H1 (cell line): ENCODE results near the gene BABAM1. TPM values are rescaled to one million over a fixed set of nuclear protein-coding genes. Genes with fewer than 3 reads are reported as not detected.

Experiments
- CTCF ChIA-PET: fragments of 300-600 bp; sonication (Branson Sonifier 250); formaldehyde crosslinking; loops from one replicate; lab custom pipeline; 2021; ENCODE audit not compliant: partially characterized antibody; lab: Charles Lee
- POLR2A ChIA-PET: fragments of 300-600 bp; sonication (Branson Sonifier 250); formaldehyde crosslinking; loops from one replicate; lab custom pipeline; 2021; ENCODE audit warnings: inconsistent platforms; ENCODE audit not compliant: partially characterized antibody; lab: Charles Lee
- DNase-seq, 2 experiments: peaks; one replicate each; pipeline versions ENCODE4 v3.0.0 to v3.0.0-alpha.2; 2010 to 2022; ENCODE audit warnings: low spot score in 2 of 2, low read depth in 1 of 2, mixed read lengths in 1 of 2
- FAIRE-seq: peaks from 2 replicates; lab custom pipeline; 2011; peaks lifted over from hg19 to GRCh38; lab: Jason Lieb, UNC
- H2AFZ ChIP-seq: 2 replicates; pipeline ENCODE4 v1.8.1; 2012; ENCODE audit warnings: low read length, inconsistent platforms
- H2AK5ac ChIP-seq: 2 replicates; pipeline ENCODE4 v1.6.1; 2013; ENCODE audit warnings: low read depth, low read length
- H2BK120ac ChIP-seq: replicated peaks from 2 replicates; pipeline ENCODE3; 2013; ENCODE audit warnings: low read depth, low read length, inconsistent platforms
- H2BK12ac ChIP-seq: 2 replicates; pipeline ENCODE4 v1.6.1; 2013; ENCODE audit warnings: low read depth, low read length
- H2BK15ac ChIP-seq: 2 replicates; pipeline ENCODE4 v1.6.1; 2013; ENCODE audit warnings: low read length
- H2BK20ac ChIP-seq: 2 replicates; pipeline ENCODE4 v1.6.1; 2013; ENCODE audit warnings: low read length
- H2BK5ac ChIP-seq: 2 replicates; pipeline ENCODE4 v1.6.1; 2013; ENCODE audit warnings: low read depth, low read length
- H3K14ac ChIP-seq: 2 replicates; pipeline ENCODE4 v1.6.1; 2013; ENCODE audit warnings: inconsistent platforms; ENCODE audit not compliant: insufficient read length
- H3K18ac ChIP-seq: 2 replicates; pipeline ENCODE4 v1.6.1; 2013; ENCODE audit warnings: low read length; ENCODE audit errors: extremely low read depth
- H3K23ac ChIP-seq: 2 replicates; pipeline ENCODE4 v1.6.1; 2013; ENCODE audit warnings: inconsistent platforms; ENCODE audit not compliant: insufficient read length
- H3K23me2 ChIP-seq: 2 replicates; pipeline ENCODE4 v1.6.1; 2013; ENCODE audit warnings: low read depth, low read length
- H3K27ac ChIP-seq: 2 replicates; pipeline ENCODE4 v1.6.1; 2011; ENCODE audit warnings: low read depth, low read length, inconsistent platforms
- H3K27me3 ChIP-seq, 4 experiments: replicated peaks in 1 of 4; 1 replicate in 1 of 4; 2 replicates in 3 of 4; pipeline versions ENCODE4 v1.6.1 to v1.8.1; 2011 to 2013; ENCODE audit warnings: low read length in 3 of 4, mild to moderate bottlenecking in 3 of 4, inconsistent platforms in 2 of 4, mixed read lengths in 2 of 4, moderate library complexity in 1 of 4; ENCODE audit not compliant: control insufficient read depth in 3 of 4, insufficient read depth in 3 of 4; ENCODE audit errors: extremely low read depth in 1 of 4
- H3K36me3 ChIP-seq, 4 experiments: 2 replicates each; pipeline versions ENCODE4 v1.6.1 to v1.8.1; 2011 to 2013; ENCODE audit warnings: mild to moderate bottlenecking in 4 of 4, low read length in 3 of 4, moderate library complexity in 2 of 4, control low read depth in 1 of 4, inconsistent platforms in 1 of 4; ENCODE audit not compliant: insufficient read depth in 4 of 4, control insufficient read depth in 2 of 4
- H3K4ac ChIP-seq: replicated peaks from 2 replicates; pipeline ENCODE3; 2013; ENCODE audit warnings: low read length, low read depth, mixed read lengths, inconsistent platforms; ENCODE audit not compliant: insufficient read length
- H3K4me1 ChIP-seq, 4 experiments: replicated peaks in 1 of 4; 1 replicate in 1 of 4; 2 replicates in 3 of 4; pipeline versions ENCODE4 v1.6.1 to v1.8.1; 2011 to 2013; ENCODE audit warnings: low read length in 3 of 4, inconsistent platforms in 2 of 4, mixed read lengths in 1 of 4; ENCODE audit not compliant: insufficient read depth in 4 of 4, control insufficient read depth in 3 of 4
- H3K4me2 ChIP-seq, 2 experiments: 2 replicates each; pipeline versions ENCODE4 v1.6.1 to v1.8.1; 2011 to 2013; ENCODE audit warnings: low read depth in 2 of 2, low read length in 2 of 2, control low read depth in 1 of 2, inconsistent platforms in 1 of 2, mild to moderate bottlenecking in 1 of 2; ENCODE audit not compliant: insufficient read depth in 1 of 2
- H3K4me3 ChIP-seq, 4 experiments: fragments of 200-600, 300-600 bp in 1 of 4; sonication (generic), shearing (Covaris generic), sonication (Bioruptor Twin) in 1 of 4; 2 replicates each; pipeline versions ENCODE4 v1.5.1 to v1.8.1; 2011 to 2016; ENCODE audit warnings: low read length in 4 of 4, low read depth in 3 of 4, control low read depth in 2 of 4, inconsistent platforms in 2 of 4, mild to moderate bottlenecking in 2 of 4, mixed read lengths in 1 of 4, moderate library complexity in 1 of 4; ENCODE audit not compliant: insufficient read depth in 2 of 4; ENCODE audit errors: extremely low read depth in 1 of 4
- H3K56ac ChIP-seq: replicated peaks from 2 replicates; pipeline ENCODE3; 2013; ENCODE audit warnings: low read depth, mild to moderate bottlenecking, mixed read lengths, low read length, inconsistent platforms; ENCODE audit not compliant: insufficient read length
- H3K79me1 ChIP-seq: 2 replicates; pipeline ENCODE4 v1.6.1; 2013; ENCODE audit warnings: low read depth, low read length, control low read depth
- H3K79me2 ChIP-seq, 2 experiments: 2 replicates each; pipeline versions ENCODE4 v1.6.1 to v1.8.1; 2012 to 2013; ENCODE audit warnings: low read length in 2 of 2, mild to moderate bottlenecking in 2 of 2, inconsistent platforms in 1 of 2; ENCODE audit not compliant: insufficient read depth in 2 of 2, control insufficient read depth in 1 of 2
- H3K9ac ChIP-seq, 4 experiments: replicated peaks in 1 of 4; 1 replicate in 1 of 4; 2 replicates in 3 of 4; pipeline versions ENCODE4 v1.6.1 to v1.8.1; 2011 to 2013; ENCODE audit warnings: low read depth in 3 of 4, low read length in 3 of 4, control low read depth in 2 of 4, mild to moderate bottlenecking in 2 of 4, moderate library complexity in 2 of 4, inconsistent platforms in 1 of 4; ENCODE audit errors: extremely low read depth in 1 of 4
- H3K9me3 ChIP-seq, 2 experiments: 2 replicates each; pipeline versions ENCODE4 v1.6.1 to v1.8.1; 2012 to 2013; ENCODE audit warnings: mild to moderate bottlenecking in 2 of 2, moderate library complexity in 2 of 2, control low read depth in 1 of 2, inconsistent platforms in 1 of 2, low read depth in 1 of 2, low read length in 1 of 2, mixed read lengths in 1 of 2; ENCODE audit not compliant: insufficient read depth in 2 of 2
- H4K20me1 ChIP-seq, 2 experiments: replicated peaks in 1 of 2; 2 replicates each; pipeline versions ENCODE3 to v1.8.1; 2011 to 2013; ENCODE audit warnings: inconsistent platforms in 2 of 2, low read length in 2 of 2, mild to moderate bottlenecking in 1 of 2; ENCODE audit not compliant: insufficient read depth in 2 of 2, control insufficient read depth in 1 of 2
- H4K5ac ChIP-seq: 2 replicates; pipeline ENCODE4 v1.6.1; 2013; ENCODE audit warnings: low read length, low read depth, mixed read lengths, inconsistent platforms; ENCODE audit not compliant: insufficient read length
- H4K8ac ChIP-seq: 2 replicates; pipeline ENCODE4 v1.8.0; 2013; ENCODE audit warnings: mild to moderate bottlenecking, moderate library complexity, low read length, inconsistent platforms; ENCODE audit not compliant: insufficient read depth; ENCODE audit errors: extremely low read depth
- H4K91ac ChIP-seq: replicated peaks from 2 replicates; pipeline ENCODE3; 2013; ENCODE audit warnings: low read length, mixed read lengths, inconsistent platforms; ENCODE audit not compliant: insufficient read length
- ASH2L ChIP-seq: fragments of 200-600, 300-600 bp; sonication (generic); IDR thresholded peaks from one replicate; pipeline ENCODE4 v1.7.1; 2017; ENCODE audit warnings: low read length
- CTBP2 ChIP-seq: IDR thresholded peaks from 2 replicates; pipeline ENCODE4 v1.7.0; 2011; ENCODE audit warnings: borderline replicate concordance, mild to moderate bottlenecking, moderate library complexity, mixed read lengths, low read length; ENCODE audit not compliant: insufficient read depth, insufficient read length
- EP300 ChIP-seq, 2 experiments: IDR thresholded peaks; 1 replicate in 1 of 2; 2 replicates in 1 of 2; pipeline ENCODE4 v1.6.1; 2011 to 2012; ENCODE audit warnings: low read depth in 2 of 2, low read length in 2 of 2, mild to moderate bottlenecking in 2 of 2, borderline replicate concordance in 1 of 2, inconsistent platforms in 1 of 2, moderate library complexity in 1 of 2
- EZH2 ChIP-seq: fragments of 200-600 bp; sonication (generic); IDR thresholded peaks from 2 replicates; pipeline ENCODE4 v1.7.1; 2012; ENCODE audit warnings: low read depth, mild to moderate bottlenecking, moderate library complexity, low read length, inconsistent platforms; ENCODE audit not compliant: severe bottlenecking
- KDM4A ChIP-seq: IDR thresholded peaks from one replicate; pipeline ENCODE4 v1.7.1; 2012; ENCODE audit warnings: low read depth, mild to moderate bottlenecking, moderate library complexity, low read length, inconsistent platforms; ENCODE audit not compliant: severe bottlenecking
- PHF8 ChIP-seq: fragments of 200-600 bp; sonication (generic); conservative IDR thresholded peaks from 2 replicates; pipeline ENCODE4 v1.7.1; 2012; ENCODE audit warnings: low read depth, mild to moderate bottlenecking, inconsistent platforms, low read length, moderate library complexity
- SAP30 ChIP-seq: fragments of 300-600 bp; sonication (generic); IDR thresholded peaks from 2 replicates; pipeline ENCODE4 v1.7.1; 2012; ENCODE audit warnings: low read length, moderate library complexity, mild to moderate bottlenecking, inconsistent platforms; ENCODE audit not compliant: insufficient read depth, insufficient replicate concordance
- SP1 ChIP-seq: IDR thresholded peaks from 2 replicates; pipeline ENCODE4 v1.6.1; 2011; ENCODE audit warnings: low read depth, low read length
- WGBS, 2 experiments: shearing (Covaris generic) in 1 of 2; methylation state at CpG; one replicate each; pipeline versions ENCODE4 v1.1.6 to v1.1.7; 2013 to 2015; ENCODE audit warnings: low lambda C conversion rate in 2 of 2, mixed read lengths in 2 of 2, inconsistent platforms in 1 of 2, low coverage in 1 of 2, missing lambda C conversion rate in 1 of 2; ENCODE audit not compliant: insufficient replicate concordance in 2 of 2, insufficient coverage in 1 of 2, insufficient read length in 1 of 2; ENCODE audit errors: extremely low coverage in 1 of 2, missing lambda C conversion rate in 1 of 2; 5-methylcytosine and 5-hydroxymethylcytosine counted together
- polyA plus RNA-seq, 7 experiments: library from polyadenylated mRNA; depleted of rRNA in 3 of 7; stranded (reverse) in 5 of 7; unstranded in 2 of 7; fragments of >200 nt in 5 of 7; fragments of 200-250 nt in 2 of 7; gene quantifications; 1 replicate in 5 of 7; 2 replicates in 1 of 7; 4 replicates in 1 of 7; pipeline versions ENCODE4 v1.2.1 to v1.2.3, GENCODE V29; 2011 to 2013; ENCODE audit warnings: missing spikeins in 2 of 7, mixed read lengths in 2 of 7
- total RNA-seq: library from RNA; stranded (reverse); fragmentation: NEBNext Ultra II Directional; extraction: Animal tissue kit (Norgen Biotek cat#: 25700); gene quantifications from 2 replicates; pipeline ENCODE4 v1.2.1, GENCODE V29; 2021

BABAM1 gene
- total and polyA plus RNA-seq, 2 of the 8 experiments (the other 6 are each of a cell fraction or from before 2014, with no cell fraction given), result 127 to 133 TPM

DNA sequence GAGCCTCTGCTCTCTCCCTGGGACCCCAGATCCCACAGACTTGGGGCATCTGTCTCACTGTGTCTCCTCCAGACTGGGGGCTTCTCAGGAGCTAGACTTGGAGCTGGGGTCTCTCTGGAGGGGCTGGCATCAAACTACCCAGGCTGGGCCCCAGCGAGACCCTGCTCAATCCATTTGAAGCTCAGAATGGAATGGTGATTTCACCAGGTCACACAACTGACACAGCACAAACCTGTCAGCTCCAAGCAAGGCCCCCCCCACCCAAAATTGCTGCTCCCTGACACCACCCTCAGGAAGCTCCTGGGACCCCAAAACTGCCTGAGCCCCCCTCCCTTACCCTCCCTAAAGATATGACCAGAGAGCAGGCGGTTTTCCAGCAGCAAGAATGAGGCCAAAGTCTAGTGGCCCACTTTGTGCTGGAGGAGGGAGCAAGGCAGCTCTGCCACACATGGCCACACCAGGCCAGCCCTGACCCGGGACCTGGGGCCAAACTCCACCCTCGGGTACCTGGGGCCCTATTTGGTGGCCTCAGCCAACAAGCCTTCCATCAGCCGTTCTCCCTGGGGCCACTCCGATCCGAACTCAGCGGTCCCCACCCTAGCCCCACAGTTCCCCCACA, 23.9 kb upstream of the BABAM1 start:
- FAIRE-seq (no peak), DNase-seq (no peak)
- peaks cover 26 to 52% of the 10 kb centered on the region in 2 experiments; a peak in 3 of 4 replicates for H3K79me2 ChIP-seq
- peak overlapping the region in 2 of 4 experiments; percentile 56 to 62; a peak in 2 of 7 replicates for H3K9ac ChIP-seq
- H2AK5ac ChIP-seq, result peak overlapping the region; percentile 24; the same call in 1 of the 2 replicates
- no peak overlapping the region for H2BK20ac ChIP-seq
- no peaks in the 10 kb centered on the region for H3K9me3 ChIP-seq
- H3K36me3 ChIP-seq, result peaks cover 0 to 9% (median 2%) of the 10 kb centered on the region in 4 experiments; a peak in 4 of 8 replicates
- H3K18ac ChIP-seq, result peak overlapping the region; percentile 89; the same call in 1 of the 2 replicates
- H2BK120ac ChIP-seq, result no peak overlapping the region
- H3K14ac ChIP-seq, result no peak overlapping the region
- H4K5ac ChIP-seq, result no peak overlapping the region
- H3K4me2 ChIP-seq, result peak overlapping the region; percentile 74 to 83
- H3K79me1 ChIP-seq, result peaks cover 12% of the 10 kb centered on the region
- 0 out of 2 replicates have a peak overlapping the region, but pooled peaks have one; percentile 18 for H2BK15ac ChIP-seq
- CTCF ChIA-PET, result interaction anchor here (0.7 to 1.9 kb wide), 9 partner anchors 9 to 218 kb away, joined by 3 to 7 read pairs (median 3); partner anchors contain the start of genes ABHD8, BABAM1 and USE1
- peaks cover 3 to 30% (median 21%) of the 10 kb centered on the region in 4 experiments for H3K4me1 ChIP-seq
- H3K56ac ChIP-seq, result no peak overlapping the region
- no peak overlapping the region for H2BK12ac ChIP-seq
- 53% methylated on average over 8 of the region's 8 CpGs; no CpG with 5 or more reads in 1 of the 2 experiments for WGBS, 2 experiments
- H4K8ac ChIP-seq, result peak overlapping the region; percentile 80
- H3K23ac ChIP-seq, result no peak overlapping the region
- H2AFZ ChIP-seq, result no peak overlapping the region
- POLR2A ChIA-PET, result interaction anchor here (0.8 to 6.4 kb wide), 13 partner anchors 9 to 49 kb away, joined by 3 to 118 read pairs (median 5); partner anchors contain the start of genes ANKLE1, BABAM1, OCEL1 and USE1
- peak overlapping the region; percentile 44 for H4K91ac ChIP-seq
- H3K23me2 ChIP-seq, result peaks cover 2% of the 10 kb centered on the region; the same call in 1 of the 2 replicates
- H2BK5ac ChIP-seq, result peak overlapping the region; percentile 87; the same call in 1 of the 2 replicates
- H4K20me1 ChIP-seq, result peaks cover 13 to 15% of the 10 kb centered on the region in 2 experiments
- no peak overlapping the region for H3K27ac ChIP-seq
- no peak for TF ChIP-seq ASH2L
- TF ChIP-seq EZH2, result no peak
- no peak for TF ChIP-seq KDM4A
- no peak for TF ChIP-seq EP300 (IDR thresholded peaks at IDR 0.05; ENCODE audit: borderline replicate concordance in 1 of 2, low read depth in 2 of 2, low read length in 2 of 2)
- TF ChIP-seq SP1, result no peak
- no peak for TF ChIP-seq PHF8
- no peak for TF ChIP-seq CTBP2
- TF ChIP-seq SAP30, result no peak
- peak overlapping the region; percentile 68 to 83 (median 78) for H3K4me3 ChIP-seq
- no peaks in the 10 kb centered on the region for H3K27me3 ChIP-seq
- peak overlapping the region; percentile 74 for H3K4ac ChIP-seq
